GM21528 (cell line): ENCODE results near the gene CSHL1.

Experiments
- ATAC-seq: cut with Tn5 transposase; IDR thresholded peaks from one replicate; pipeline ENCODE4 v1.9.1; 2021; ENCODE audit warnings: mild to moderate bottlenecking, moderate library complexity; ENCODE audit not compliant: unreplicated experiment, low FRiP score

The CSHL1 gene

DNA sequence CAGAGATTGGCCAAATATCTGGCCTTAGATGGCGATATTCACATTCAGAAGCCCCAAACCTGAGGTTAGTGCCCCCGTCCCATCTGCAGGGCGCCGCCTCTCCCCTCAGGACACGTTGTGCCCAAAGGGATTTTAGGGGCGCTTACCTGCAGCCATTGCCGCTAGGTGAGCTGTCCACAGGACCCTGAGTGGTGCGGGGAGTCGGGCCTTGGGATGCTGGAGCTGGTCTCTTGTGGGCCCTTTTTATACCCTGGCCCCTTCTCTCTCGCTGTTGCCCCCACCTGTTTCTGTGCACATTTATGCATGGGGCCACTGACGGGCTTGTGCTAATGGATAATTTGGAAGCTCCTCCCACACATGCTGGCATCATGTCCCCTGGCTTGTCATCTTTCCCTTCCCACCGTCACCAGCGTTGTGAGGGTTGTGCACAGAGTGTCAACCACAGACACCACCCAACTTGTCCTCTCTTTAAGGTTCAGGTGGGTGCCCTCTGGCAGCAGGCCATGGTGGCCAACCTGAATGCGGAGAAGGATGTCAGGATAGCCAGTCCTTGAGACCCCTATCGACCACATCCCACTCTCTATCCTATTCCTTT, at the start of gene CSHL1:
CSHL1 (minus strand) TSS at position 218 of the 595 bp plus-strand sequence; CDS start at position 156, 62 bp downstream.
- ATAC-seq, result no peak

DNA sequence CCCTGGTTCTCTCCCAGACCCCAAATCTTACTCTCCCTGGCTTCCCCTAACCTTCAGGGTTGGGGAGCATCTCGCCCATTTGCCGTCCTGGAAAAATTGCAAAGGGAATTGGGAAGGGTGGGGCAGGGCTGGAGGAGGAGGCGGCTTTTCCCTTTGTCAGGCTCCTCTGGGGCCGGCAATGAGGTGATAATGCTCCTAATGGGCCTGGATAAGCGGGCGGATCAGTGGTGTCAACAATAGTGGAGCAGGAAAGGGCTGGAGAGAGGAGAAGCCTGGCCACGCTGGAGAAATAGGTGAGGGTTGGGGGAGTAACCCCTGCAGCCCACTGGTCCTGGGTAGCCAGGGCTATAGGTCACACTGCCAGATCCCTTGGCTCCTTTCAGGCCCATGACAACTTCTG, 49.4 kb upstream of the CSHL1 start:
- ATAC-seq, result no peak

DNA sequence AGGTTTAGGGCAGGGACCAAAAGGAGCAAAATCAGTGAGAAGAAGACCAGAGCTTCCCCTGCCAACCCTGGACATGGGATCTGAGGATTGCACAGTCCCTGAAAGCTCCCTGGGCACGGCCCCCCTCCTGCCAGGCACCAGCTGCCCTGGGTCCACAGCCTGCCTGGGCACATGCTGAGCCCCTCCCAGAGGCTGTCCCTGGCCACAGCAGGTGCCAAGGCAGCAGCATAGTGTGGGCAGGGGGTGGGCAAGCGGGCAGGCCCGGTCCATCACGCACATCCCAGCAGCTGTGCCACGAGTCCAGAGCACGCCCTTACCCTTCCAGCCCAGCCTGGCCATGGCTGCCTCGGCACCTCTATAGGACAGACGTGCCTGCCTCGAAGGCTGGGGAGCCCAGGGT, 48.9 kb upstream of the CSHL1 start:
- ATAC-seq, result no peak

DNA sequence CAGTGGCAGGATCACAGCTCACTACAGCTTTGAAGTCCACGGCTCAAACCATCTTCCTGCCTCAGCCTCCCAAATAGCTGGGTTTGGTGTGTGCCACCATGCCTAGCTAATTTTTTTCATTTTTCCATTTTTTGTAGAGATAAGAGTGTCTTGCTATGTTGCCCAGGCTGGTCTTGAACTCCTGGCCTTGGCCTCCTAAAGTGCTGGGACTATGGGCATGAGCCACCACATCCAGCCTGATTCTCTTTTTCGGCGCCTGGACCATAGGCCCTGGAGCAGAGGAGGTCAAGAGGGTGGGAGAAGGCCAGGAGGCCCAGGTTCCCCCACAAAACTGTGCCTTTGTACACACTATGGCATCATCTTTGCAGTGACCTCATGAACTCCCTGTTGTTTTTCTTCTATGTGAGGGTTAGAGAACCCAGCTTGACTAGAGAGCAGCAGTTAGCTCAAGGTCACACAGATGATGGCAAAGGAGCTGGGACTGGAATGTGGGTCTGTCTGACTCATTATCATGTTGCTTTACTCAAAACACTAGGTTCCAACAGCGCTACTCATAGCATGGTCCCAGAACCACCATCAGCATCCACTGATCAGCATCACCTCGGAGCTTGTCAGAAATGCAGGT, 45.4 kb upstream of the CSHL1 start:
- no peak for ATAC-seq

DNA sequence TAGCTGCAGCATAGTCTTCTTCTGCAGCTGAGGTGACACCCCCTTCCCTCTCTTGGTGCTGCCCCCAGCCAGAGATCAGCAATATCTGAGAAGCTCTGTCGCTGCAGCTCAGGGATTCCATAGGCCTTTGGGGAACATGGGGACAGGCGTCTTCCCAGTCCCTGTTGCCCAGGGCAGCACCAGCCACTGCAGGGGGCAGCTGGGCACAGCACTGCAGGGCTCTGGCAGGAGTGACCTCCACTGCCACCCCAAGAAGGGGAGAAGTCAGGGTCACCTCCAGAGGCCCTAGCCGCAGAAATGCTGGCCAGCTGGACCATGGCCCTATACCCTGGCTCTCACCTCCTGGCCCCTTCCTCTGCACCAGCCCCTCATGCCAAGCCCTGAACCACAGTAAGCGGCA, 44.7 kb upstream of the CSHL1 start:
- ATAC-seq, result no peak

DNA sequence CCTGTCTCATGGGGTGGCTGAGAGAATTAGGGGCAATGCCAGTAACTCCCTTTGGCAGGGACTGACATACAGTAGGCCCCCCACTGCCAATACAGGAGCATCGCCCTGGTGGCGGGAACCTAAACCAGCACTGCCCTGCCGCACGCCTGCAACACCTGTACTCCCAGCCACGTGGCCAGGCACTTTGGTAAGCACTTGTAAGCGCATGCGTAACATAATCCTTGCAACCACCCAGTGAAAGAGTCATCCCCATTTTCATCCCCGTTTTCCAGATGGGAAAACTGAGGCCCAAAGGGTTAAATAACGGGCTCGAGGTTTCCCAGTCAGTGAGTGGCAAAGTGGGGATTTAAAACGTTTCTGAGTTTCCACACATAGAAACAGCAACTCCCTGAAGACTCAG, 44.2 kb upstream of the CSHL1 start:
- no peak for ATAC-seq

DNA sequence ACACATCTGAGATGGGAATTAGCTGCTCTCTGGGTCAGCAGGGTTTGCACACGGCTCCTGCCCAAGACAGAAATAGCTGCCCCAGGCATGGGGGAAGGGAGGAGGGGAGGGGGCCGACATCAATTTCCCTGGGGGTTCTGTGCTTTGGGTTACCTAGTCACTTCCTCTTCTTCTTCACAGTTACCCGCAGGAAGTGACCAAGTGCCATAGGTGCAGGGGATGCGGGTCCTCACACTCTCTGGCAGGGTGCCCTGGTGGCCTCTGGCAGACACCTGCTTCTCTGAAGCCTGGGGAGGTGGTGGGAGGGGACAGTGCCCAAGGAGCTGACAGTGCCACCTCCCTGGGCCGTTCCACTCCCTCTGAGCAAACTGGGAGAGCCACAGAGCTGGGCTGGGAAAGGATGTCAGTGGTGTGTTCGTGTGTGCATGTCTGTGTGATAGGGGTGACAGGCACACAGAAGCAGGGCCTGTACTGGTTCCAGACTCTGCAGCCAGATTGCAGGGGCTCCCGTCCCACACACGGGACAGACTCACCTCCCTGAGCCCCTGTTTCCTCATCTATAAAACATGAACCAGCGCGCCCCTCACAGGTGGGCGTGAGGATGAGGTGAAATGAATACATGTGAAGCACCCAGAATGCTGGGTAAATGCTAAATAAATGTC, 43.5 kb upstream of the CSHL1 start:
- no peak for ATAC-seq

DNA sequence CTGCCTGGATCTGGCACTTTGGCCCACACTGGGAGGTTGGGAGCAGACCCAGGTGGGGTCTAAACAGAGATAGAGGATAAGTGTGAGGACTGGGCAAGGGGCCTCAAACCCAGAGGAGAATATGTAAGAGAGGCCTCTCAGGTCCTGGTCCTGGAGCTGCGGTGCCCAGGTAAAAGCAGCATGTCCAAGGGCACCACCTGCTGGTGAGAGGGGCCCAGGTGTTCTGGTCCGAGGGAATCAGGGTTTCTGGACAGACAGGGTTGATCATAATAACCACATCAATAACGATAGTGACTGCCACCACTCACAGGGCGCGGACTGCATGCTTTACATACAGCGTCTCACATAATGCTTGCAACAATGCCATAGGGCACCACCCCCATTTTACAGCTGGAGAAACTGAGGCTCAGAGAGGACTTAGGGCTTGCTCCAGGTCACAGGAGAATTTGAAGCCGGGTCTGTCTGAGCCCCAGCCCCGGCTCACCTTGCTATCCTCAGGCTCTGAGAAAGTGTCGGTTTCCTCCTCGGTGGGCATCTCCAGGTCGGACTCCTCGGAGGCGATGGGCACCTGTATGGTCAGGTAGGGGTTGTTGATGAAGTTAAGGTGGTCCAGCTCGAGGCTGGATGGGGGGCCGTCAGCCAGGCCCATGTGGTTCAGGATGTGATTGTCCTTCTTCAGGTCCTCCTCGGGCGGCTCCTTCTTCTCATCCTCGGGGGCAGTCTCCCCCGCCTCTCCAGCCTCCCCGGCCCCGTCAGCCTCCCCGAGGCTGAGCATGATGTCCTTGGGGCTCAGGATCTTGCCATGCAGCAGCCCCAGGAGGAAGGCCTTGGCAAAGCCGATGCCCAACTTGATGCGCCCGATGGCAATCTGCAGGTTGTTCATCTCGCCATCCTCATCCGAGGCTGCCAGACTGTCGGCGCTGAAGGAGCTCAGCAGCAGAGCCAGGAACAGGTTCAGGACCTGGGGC, 40.2 kb upstream of the CSHL1 start:
- no peak for ATAC-seq

DNA sequence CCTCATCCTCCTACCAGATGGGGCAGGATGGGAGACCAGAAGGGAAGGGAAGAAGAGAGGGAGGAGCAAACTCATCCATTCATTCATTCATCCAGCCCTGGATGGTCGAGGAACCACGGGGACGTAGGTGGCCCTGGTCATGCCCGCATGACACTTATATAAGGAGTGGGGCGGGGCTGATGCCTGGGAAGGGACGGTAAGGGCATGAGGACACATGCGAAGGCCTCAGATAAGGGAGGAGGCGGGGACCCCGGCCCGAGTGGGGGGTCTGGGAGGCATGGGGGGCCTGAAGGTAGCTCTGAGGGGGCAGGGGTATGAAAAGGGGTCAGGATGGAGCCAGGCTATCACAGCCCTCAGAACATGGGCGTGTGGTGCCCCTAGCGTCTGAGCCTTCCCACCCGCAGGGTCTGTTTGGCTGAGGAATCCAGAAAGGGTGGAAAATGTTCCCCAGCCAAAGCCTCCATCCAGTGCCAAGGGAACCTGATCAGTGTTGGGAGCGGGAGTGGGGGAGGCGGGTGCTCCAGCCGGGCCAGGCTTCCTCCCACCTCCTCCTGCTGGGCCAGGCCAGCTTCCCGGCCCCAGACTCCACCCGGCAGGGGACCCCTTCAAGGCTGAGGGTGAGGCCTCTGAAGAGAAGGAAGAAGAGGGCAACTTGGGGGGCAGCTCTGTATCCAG, 38.7 kb upstream of the CSHL1 start:
- ATAC-seq, result no peak

DNA sequence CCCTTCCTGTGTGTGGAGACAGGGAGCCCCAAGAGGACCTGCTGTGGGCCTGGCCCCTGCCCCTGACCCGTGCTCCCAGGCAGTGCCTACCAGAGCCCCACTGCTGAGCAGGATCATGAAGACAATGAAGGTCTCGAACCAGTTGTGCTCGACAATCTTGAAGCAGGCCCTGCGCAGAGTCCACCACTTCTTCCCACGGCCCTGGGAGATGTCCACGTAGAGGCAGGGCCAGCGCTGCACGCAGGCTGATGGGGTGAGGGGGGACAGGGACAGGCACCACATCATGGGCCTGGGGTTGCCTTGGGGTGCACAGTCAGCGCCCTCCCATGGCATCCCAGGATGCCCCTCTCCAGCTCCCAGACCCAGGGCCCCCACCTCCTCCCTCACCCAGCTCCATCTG, 37.5 kb upstream of the CSHL1 start:
- ATAC-seq, result no peak

DNA sequence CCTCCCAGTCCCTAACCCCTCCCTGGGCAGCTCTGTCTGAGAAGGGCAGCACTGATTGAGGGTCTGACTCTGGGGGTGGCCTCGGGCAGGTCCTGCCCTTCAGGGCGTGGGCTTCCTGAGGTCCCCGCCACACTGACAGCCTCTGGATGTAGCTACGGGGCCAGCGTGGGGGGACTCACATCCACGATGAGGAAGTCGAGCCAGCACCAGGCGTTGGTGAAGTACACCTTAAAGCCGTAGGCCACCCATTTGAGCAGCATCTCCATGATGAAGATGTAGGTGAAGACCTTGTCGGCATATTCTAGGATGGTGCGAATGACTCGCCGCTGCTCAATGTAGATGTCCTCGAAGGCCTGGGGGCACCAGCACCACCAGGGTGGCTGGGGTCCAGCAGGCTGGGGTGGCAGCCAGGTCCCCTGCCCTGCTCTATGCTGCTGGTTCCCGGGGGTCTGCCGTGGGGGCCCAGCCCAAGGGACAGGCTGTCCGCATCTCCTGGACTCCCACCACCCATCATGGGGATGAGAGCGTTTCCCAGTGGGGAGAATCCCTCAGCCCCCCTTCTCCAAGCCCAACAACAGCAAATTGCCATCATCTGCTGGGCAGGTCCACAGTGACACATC, 36.8 kb upstream of the CSHL1 start:
- no peak for ATAC-seq

DNA sequence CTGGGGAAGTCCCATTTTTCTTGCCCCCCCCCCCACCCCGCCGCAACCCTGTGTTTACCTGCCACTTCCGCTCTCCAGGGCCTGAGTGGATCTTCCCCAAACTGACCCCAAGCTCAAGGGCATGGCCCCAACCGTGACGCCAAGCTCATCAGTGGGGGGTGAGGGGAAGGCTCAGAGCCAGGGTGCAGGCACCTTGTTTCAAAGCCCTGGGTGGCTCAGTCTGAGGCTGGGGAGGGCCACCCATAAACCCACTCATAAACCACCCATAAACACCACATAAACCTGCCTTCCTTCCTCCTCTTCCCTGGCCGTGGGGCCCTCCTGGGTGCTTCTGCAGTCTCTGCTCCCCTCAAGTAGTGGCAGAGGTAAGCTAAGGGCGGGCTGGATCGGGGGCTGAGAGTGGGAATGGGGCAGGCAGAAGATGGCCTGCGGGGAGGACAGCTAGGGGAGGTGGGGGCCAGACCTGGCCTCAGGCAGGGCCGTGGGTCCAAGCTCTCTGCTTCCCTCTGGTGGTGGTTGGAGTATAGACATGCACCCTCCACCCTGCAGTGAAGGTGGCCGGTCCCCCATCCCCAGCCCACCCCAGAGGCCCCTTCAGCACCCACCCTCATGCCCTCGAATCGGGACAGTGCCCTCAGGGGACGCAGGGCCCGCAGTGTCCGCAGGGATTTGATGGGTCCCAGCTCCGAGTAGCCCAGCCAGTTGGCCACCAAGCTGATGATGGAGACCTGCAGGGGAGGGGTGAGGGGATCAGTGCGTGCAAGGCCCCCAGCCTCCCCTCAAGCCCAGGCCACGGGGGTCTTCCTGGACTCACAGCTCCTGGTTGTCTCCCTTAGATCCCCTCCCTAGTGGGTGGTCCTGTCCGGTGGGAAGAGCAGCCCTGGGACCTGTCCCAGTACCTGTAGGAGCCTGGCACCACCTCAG, 35.6 kb upstream of the CSHL1 start:
- ATAC-seq, result peak; percentile 48

DNA sequence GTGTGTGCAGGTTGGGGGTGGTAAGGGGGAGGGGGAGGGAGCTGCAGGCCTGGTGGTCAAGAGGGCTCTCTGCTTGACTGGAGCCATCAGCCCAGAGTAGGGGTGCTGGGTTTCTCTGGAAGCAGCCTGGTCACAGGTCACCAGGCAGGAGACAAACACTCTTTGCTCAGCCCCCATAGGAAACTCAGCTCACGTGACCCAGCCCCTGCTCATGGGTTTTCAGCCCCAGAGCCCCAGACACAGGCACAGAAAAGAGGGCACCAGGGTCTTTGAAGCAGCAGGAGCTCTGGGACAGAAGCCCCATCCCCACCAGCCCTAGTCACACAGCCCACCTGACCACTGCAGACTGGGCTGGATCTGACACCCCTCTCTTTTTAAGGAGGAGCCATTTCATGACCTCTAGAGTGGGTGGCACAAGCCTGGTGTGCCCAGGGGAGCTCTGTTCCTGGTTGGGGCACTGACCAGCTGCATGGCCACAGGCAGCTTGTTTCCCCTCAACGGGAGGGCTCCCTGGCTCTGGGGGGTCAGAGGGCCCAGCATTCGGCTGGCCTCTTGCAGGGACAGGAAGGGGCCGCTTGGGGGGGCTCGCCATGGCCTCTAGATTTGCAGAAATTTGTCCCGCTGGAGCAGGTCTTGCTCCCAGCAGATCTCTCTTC, 34.9 kb upstream of the CSHL1 start:
- ATAC-seq, result no peak

DNA sequence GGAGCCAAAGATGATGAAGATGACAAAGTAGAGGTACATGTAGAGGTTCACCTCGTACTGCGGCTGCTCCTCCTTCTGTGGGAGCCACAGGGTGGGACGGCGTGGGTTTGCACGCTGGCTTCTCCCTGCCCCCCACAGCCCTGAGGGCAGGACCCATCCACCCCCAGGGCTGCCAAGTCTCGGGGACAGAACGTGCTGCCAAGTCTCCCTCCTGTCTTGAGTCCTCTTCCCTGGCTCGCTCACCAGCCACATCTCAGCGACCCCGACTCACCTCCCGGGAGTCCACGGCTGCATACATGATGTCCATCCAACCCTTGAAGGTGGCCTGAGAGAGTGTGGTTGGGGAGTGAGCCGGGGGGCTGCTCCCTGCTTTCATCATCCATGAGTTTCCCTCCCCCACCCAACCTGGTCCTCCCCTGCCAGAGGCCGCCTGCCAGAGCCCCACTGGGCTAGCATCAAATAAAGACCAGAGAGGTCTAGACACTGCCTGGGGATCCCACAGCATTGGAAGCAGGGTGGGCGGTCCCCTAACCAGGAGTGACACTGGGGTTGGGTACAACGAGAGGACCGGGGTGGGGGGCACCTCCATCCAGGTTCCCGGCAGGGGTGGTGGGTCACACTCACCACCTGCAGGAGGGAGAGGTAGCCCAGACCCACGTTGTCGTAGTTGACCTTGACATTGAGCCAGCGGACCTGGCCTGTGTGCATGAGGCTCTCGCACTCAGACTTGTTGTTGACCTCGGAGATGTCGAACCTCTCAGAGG, 33.9 kb upstream of the CSHL1 start:
- no peak for ATAC-seq

DNA sequence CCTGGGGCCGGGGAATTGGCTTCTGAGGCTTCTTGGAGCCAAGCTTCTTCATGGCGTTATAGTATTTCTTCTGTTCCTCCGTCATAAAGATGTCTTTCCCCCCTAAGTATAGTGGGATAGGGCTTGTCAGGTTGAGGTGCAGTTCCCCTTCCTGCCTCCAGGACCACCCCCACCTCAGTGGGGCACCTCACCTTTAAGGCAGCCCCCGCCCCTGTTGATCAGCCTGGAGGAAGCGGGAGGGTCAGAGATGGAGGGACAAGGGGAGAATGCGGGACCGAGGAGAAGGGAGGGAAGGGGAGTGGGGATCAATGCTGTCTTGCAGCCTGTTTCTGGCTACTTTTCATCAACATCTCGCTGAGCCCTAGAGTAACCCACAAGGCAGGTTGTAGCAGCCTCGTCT, 32.7 kb upstream of the CSHL1 start:
- ATAC-seq, result no peak

DNA sequence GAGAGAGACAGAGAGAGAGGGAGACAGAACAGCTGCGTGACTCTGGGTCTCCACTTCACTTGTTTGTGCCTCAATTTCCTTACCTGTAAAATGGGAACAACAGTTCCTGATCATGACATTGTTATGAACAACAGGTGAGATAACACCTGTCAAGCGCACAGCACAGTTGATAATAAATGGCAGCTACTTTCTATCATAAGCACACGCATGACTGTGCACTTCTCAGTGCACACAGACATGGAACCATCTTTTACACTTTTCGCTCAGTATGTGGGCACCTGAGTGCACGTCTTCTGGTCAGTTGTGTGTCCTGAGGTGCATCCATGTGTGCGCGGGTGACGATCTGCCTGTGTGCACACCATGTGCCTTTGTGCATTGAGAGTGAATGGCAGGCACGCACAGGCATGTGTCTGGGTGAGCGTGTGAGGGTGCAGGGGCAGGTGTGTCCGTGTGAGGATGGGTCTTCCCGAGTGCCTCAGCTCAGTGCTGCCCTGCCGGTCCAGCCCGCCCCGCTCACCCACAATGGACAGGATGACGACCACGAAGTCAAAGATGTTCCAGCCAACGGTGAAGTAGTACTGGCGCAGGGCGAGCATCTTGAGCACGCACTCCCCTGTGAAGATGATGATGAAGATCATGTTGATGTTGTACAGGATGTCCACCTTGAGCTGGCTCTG, 31.4 kb upstream of the CSHL1 start:
- ATAC-seq, result no peak

DNA sequence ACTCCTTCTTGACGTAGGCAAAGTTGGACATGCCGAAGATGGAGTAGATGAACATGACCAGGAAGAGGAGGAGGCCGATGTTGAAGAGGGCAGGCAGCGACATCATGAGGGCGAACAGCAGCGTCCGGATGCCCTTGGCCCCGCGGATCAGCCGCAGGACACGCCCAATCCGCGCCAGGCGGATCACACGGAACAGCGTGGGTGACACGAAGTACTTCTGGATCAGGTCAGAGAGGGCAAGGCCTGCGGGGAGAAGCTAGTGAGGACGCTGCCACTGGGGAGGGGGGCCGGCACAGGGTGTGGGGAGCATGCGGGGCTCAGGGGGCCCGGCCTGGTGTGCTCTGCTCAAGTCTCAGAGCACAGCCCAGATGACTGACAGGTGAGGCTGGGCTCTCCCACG, 30.7 kb upstream of the CSHL1 start:
- no peak for ATAC-seq
